ENCODE measurements around the gene MAML2.

- no peak for TF ChIP-seq HOXB6 (CRISPR knock-in tag; IDR thresholded peaks at IDR 0.05; ENCODE audit: borderline replicate concordance)
- TF ChIP-seq CTCF (IDR thresholded peaks at IDR 0.05 in 2 of 3, conservative IDR thresholded peaks at IDR 0.05 in 1 of 3; ENCODE audit: insufficient read depth in 2 of 3, low read depth in 1 of 3, low read length in 3 of 3) = no peak
- no peak for TF ChIP-seq NR2C1 (IDR thresholded peaks at IDR 0.05)
- no peak for TF ChIP-seq NR2C1 (tag; IDR thresholded peaks at IDR 0.05)
- no peak for TF ChIP-seq POLR2AphosphoS5 (IDR thresholded peaks at IDR 0.05; ENCODE audit: control insufficient read depth, insufficient read depth, low read depth, low read length)
- TF ChIP-seq YY1 (IDR thresholded peaks at IDR 0.05; ENCODE audit: borderline replicate concordance in 1 of 3, control insufficient read depth in 1 of 3, extremely low read depth in 1 of 3, insufficient read depth in 3 of 3, insufficient read length in 1 of 3, insufficient replicate concordance in 2 of 3, low read depth in 1 of 3, low read length in 2 of 3) = no peak
- TF ChIP-seq SOX6 (IDR thresholded peaks at IDR 0.05) = no peak
- TF ChIP-seq SP1 (CRISPR knock-in tag; IDR thresholded peaks at IDR 0.05) = no peak
- no peak for TF ChIP-seq CHD4 (IDR thresholded peaks at IDR 0.05; ENCODE audit: insufficient read depth, insufficient replicate concordance, low read depth, low read length, poor library complexity, severe bottlenecking)
- TF ChIP-seq SRSF9 (IDR thresholded peaks at IDR 0.05; ENCODE audit: borderline replicate concordance, low read depth, low read length) = no peak
- no peak for TF ChIP-seq ZNF384 (IDR thresholded peaks at IDR 0.05; ENCODE audit: low read depth, low read length)
- no peak for TF ChIP-seq TAF1 (IDR thresholded peaks at IDR 0.05; ENCODE audit: control insufficient read depth, extremely low read depth, insufficient read depth, low read length, severe bottlenecking)
Measured at GRCh38 chr11:96127596-96127959, 215.4 kb downstream of the MAML2 start.

Measured in K562 (cell line).